B cell (primary cell): ENCODE data around the gene THADA. TPM values are rescaled to one million over a fixed set of nuclear protein-coding genes. Genes with fewer than 3 reads are reported as not detected.

Experiments
- ATAC-seq: fragments of 200-7000 bp; cut with Tn5 transposase; one replicate; pipeline ENCODE4 v1.10.0; 2021; ENCODE audit warnings: low read depth, mild to moderate bottlenecking, moderate number of reproducible peaks, moderate library complexity
- CTCF ChIA-PET: fragments of 350-600 bp; sonication (Branson Sonifier 250); formaldehyde crosslinking; loops from one replicate; lab custom pipeline; 2021; ENCODE audit warnings: antibody characterized with exemption, inconsistent platforms; lab: Charles Lee
- POLR2A ChIA-PET: fragments of 350-600 bp; sonication (Branson Sonifier 250); formaldehyde crosslinking; loops from one replicate; lab custom pipeline; 2021; ENCODE audit warnings: antibody characterized with exemption; lab: Charles Lee
- DNase-seq: peaks from one replicate; pipeline ENCODE4 v3.0.0; 2013
- H2AFZ ChIP-seq: 2 replicates; pipeline ENCODE4 v1.6.1; 2012; ENCODE audit warnings: mild to moderate bottlenecking, low read depth, low read length; ENCODE audit not compliant: insufficient read depth, poor library complexity, severe bottlenecking
- H3K27ac ChIP-seq, 2 donors: 1 replicate in 1 of 2; 2 replicates in 1 of 2; pipeline ENCODE4 v1.5.1; 2012 to 2013; ENCODE audit warnings: low read length in 2 of 2, mild to moderate bottlenecking in 2 of 2, moderate library complexity in 1 of 2
- H3K27me3 ChIP-seq, 4 experiments: fragments of 200-600 bp in 1 of 4; sonication (generic) in 1 of 4; replicated peaks in 1 of 4; 1 replicate in 2 of 4; 2 replicates in 2 of 4; pipeline versions ENCODE4 v1.6.1 to v1.7.0; 2013 to 2016; ENCODE audit warnings: low read length in 3 of 4, mild to moderate bottlenecking in 2 of 4, mixed read lengths in 1 of 4, moderate library complexity in 1 of 4; ENCODE audit not compliant: insufficient read depth in 4 of 4, control insufficient read depth in 3 of 4; ENCODE audit errors: control extremely low read depth in 1 of 4
- H3K36me3 ChIP-seq, 2 experiments: replicated peaks in 1 of 2; 1 replicate in 1 of 2; 2 replicates in 1 of 2; pipeline versions ENCODE4 v1.6.1 to v1.7.1; 2013; ENCODE audit warnings: low read length in 1 of 2; ENCODE audit not compliant: insufficient read depth in 2 of 2, control insufficient read depth in 1 of 2; ENCODE audit errors: control extremely low read depth in 1 of 2, extremely low read depth in 1 of 2
- H3K4me1 ChIP-seq, 2 donors: fragments of 200-600 bp in 1 of 2; sonication (generic) in 1 of 2; 1 replicate in 1 of 2; 2 replicates in 1 of 2; pipeline versions ENCODE4 v1.5.1 to v1.6.1; 2013 to 2017; ENCODE audit warnings: low read length in 2 of 2; ENCODE audit not compliant: control insufficient read depth in 2 of 2, insufficient read depth in 2 of 2
- H3K4me2 ChIP-seq: replicated peaks from 2 replicates; pipeline ENCODE3; 2012; ENCODE audit warnings: mild to moderate bottlenecking, low read depth, low read length; ENCODE audit not compliant: poor library complexity, severe bottlenecking
- H3K4me3 ChIP-seq, 5 experiments: fragments of 200-600 bp in 1 of 5; sonication (generic) in 1 of 5; 1 replicate in 3 of 5; 2 replicates in 2 of 5; pipeline versions ENCODE4 v1.5.1 to v1.7.0; 2011 to 2016; ENCODE audit warnings: low read length in 4 of 5, mild to moderate bottlenecking in 4 of 5, low read depth in 2 of 5, control low read depth in 1 of 5, moderate library complexity in 1 of 5; ENCODE audit not compliant: insufficient read depth in 1 of 5; ENCODE audit errors: control extremely low read depth in 1 of 5, extremely low read depth in 1 of 5
- H3K79me2 ChIP-seq: fragments of 200-600 bp; sonication (generic); one replicate; pipeline ENCODE4 v1.6.0; 2016; ENCODE audit warnings: low read length; ENCODE audit not compliant: control insufficient read depth, insufficient read depth
- H3K9ac ChIP-seq: fragments of 200-600 bp; sonication (generic); 2 replicates; pipeline ENCODE4 v1.6.1; 2017; ENCODE audit warnings: mild to moderate bottlenecking, low read length, moderate library complexity
- H3K9me3 ChIP-seq, 3 donors: one replicate each; pipeline versions ENCODE4 v1.6.1 to v1.7.1; 2013; ENCODE audit warnings: low read length in 2 of 3; ENCODE audit not compliant: control insufficient read depth in 2 of 3, insufficient read depth in 1 of 3; ENCODE audit errors: control extremely low read depth in 1 of 3
- H4K20me1 ChIP-seq: 2 replicates; pipeline ENCODE4 v1.6.0; 2012; ENCODE audit warnings: mild to moderate bottlenecking, low read length; ENCODE audit not compliant: insufficient read depth, control insufficient read depth, poor library complexity, severe bottlenecking
- H3K27ac Mint-ChIP-seq: one replicate; pipeline ENCODE4 v1.8.0; 2021; ENCODE audit warnings: mixed read lengths
- H3K27me3 Mint-ChIP-seq: one replicate; pipeline ENCODE4 v1.8.0; 2021; ENCODE audit warnings: mixed read lengths
- H3K4me1 Mint-ChIP-seq: one replicate; pipeline ENCODE4 v1.8.0; 2021; ENCODE audit warnings: mixed read lengths
- H3K4me3 Mint-ChIP-seq: one replicate; pipeline ENCODE4 v1.8.0; 2021; ENCODE audit warnings: mixed read lengths
- H3K9me3 Mint-ChIP-seq: one replicate; pipeline ENCODE4 v1.8.0; 2022; ENCODE audit warnings: mixed read lengths; ENCODE audit not compliant: insufficient read depth
- CTCF ChIP-seq: fragments of 200-600 bp; IDR thresholded peaks from one replicate; pipeline ENCODE4 v1.8.0; 2022; ENCODE audit warnings: antibody characterized with exemption, mild to moderate bottlenecking
- EZH2 ChIP-seq: IDR thresholded peaks from 2 replicates; pipeline ENCODE4 v1.6.1; 2012; ENCODE audit warnings: borderline replicate concordance, low read depth, mild to moderate bottlenecking, moderate library complexity, low read length; ENCODE audit not compliant: insufficient read depth, poor library complexity, severe bottlenecking
- WGBS: methylation state at CpG from one replicate; pipeline ENCODE4 v1.1.5; 2013; ENCODE audit warnings: missing lambda C conversion rate; ENCODE audit not compliant: insufficient coverage; 5-methylcytosine and 5-hydroxymethylcytosine counted together
- intact Hi-C: fragments of 100-400 bp; cut with micrococcal nuclease; formaldehyde crosslinking; loops from one replicate; pipeline ENCODE4 v1.10.0; 2022
- polyA minus RNA-seq: library from RNA; depleted of rRNA, polyadenylated mRNA; stranded (reverse); fragments of >200 nt; gene quantifications from 2 replicates; pipeline ENCODE4 v1.2.3, GENCODE V29; 2012
- polyA plus RNA-seq: library from polyadenylated mRNA; depleted of rRNA; stranded (reverse); fragments of >200 nt; gene quantifications from 2 replicates; pipeline ENCODE4 v1.2.3, GENCODE V29; 2012
- total RNA-seq, 2 donors: library from RNA; stranded (reverse); fragments of 120-200 nt in 1 of 2; gene quantifications; 1 replicate in 1 of 2; 2 replicates in 1 of 2; pipeline versions ENCODE4 v1.2.3 to v1.2.4, GENCODE V29; 2013 to 2022

THADA gene
- 48.5 and 53.7 TPM in 2 replicates for total RNA-seq
- total RNA-seq (2013) = 38.2 TPM
- polyA plus RNA-seq = 17.6 and 20.3 TPM in 2 replicates
- polyA minus RNA-seq = 34.9 and 41.1 TPM in 2 replicates

GRCh38 chr2:43595603-43596412, at the start of gene THADA:
TSS of gene THADA (minus strand) at chr2:43596038. CDS start at chr2:43592392, 3,646 bp downstream.
- peak within 1 kb of the TSS; percentile 86 for H3K9ac ChIP-seq
- Mint-ChIP-seq H3K4me1 (peaks cover 24% of the 10 kb centered on the region), H3K27me3 (peaks cover 3% of the 10 kb centered on the region), H3K9me3 (no peaks in the 10 kb centered on the region), H3K4me3 (peak within 1 kb of the TSS; percentile 98), H3K27ac (peak within 1 kb of the TSS; percentile 96)
- peak within 1 kb of the TSS; percentile 69 to 94 (median 80) for H3K4me3 ChIP-seq
- ChIA-PET POLR2A (interaction anchor here (0.6 to 1.0 kb wide), 2 partner anchors 16 to 785 kb away, joined by 4 to 6 read pairs; no protein-coding TSS in a partner anchor), CTCF (interaction anchor here (1.0 to 3.9 kb wide), 4 partner anchors 10 to 785 kb away, joined by 3 to 39 read pairs (median 11); no protein-coding TSS in a partner anchor)
- H3K79me2 ChIP-seq = peaks cover 19% of the 10 kb centered on the region
- TF ChIP-seq CTCF = no peak
- TF ChIP-seq EZH2 = no peak
- ATAC-seq (peak; percentile 98), DNase-seq (peak; percentile 98)
- peak within 1 kb of the TSS; percentile 94 for H3K27ac ChIP-seq
- H3K9me3 ChIP-seq = peaks cover 0 to 4% (median 0%) of the 10 kb centered on the region in 3 donors
- no peaks in the 10 kb centered on the region for H3K36me3 ChIP-seq
- H4K20me1 ChIP-seq = no peaks in the 10 kb centered on the region
- peaks cover 12 to 21% of the 10 kb centered on the region in 2 donors for H3K4me1 ChIP-seq
- H2AFZ ChIP-seq = peak within 1 kb of the TSS; percentile 86
- peak within 1 kb of the TSS; percentile 93 for H3K4me2 ChIP-seq
- intact Hi-C loops = loop anchor here (1.0 to 5.0 kb wide), 6 partner anchors 13 to 1234 kb away; partner anchors contain the start of genes CAMKMT, COX7A2L, PPM1B and PREPL
- WGBS = under 1% methylated on average over 47 of the region's 52 CpGs
- H3K27me3 ChIP-seq = no peaks in the 10 kb centered on the region

- peaks cover 22% of the 10 kb centered on the region for H3K27me3 Mint-ChIP-seq
- no peak for TF ChIP-seq CTCF
- no peak for TF ChIP-seq EZH2
- ChIA-PET CTCF (no interaction called here), POLR2A (no interaction called here)
- Histone ChIP-seq H3K4me2 (no peak overlapping the region), H3K4me1 (no peaks in the 10 kb centered on the region), H3K4me3 (no peak overlapping the region), H3K9ac (no peak overlapping the region), H2AFZ (no peak overlapping the region), H3K36me3 (no peaks in the 10 kb centered on the region), H3K27me3 (peaks cover 0 to 4% (median 1%) of the 10 kb centered on the region in 4 experiments), H3K9me3 (peaks cover 0 to 13% (median 4%) of the 10 kb centered on the region in 3 donors), H3K79me2 (no peaks in the 10 kb centered on the region), H3K27ac (no peak overlapping the region), H4K20me1 (no peaks in the 10 kb centered on the region)
- DNase-seq (no peak), ATAC-seq (no peak)
- H3K4me1 Mint-ChIP-seq = no peaks in the 10 kb centered on the region
- H3K4me3 Mint-ChIP-seq = no peak overlapping the region
- intact Hi-C loops = no loop called here
- H3K27ac Mint-ChIP-seq = no peak overlapping the region
- peaks cover 4% of the 10 kb centered on the region for H3K9me3 Mint-ChIP-seq
- no CpG with 5 or more reads among the region's 1 CpG for WGBS
These were observed 47.8 kb upstream of the THADA start for GRCh38 chr2:43643680-43644079.
